GM21576 (cell line): ENCODE data around the gene OR2L8.

Experiments
- ATAC-seq: cut with Tn5 transposase; IDR thresholded peaks from one replicate; pipeline ENCODE4 v1.9.1; 2021; ENCODE audit warnings: mild to moderate bottlenecking, moderate library complexity; ENCODE audit not compliant: unreplicated experiment

Gene OR2L8

DNA sequence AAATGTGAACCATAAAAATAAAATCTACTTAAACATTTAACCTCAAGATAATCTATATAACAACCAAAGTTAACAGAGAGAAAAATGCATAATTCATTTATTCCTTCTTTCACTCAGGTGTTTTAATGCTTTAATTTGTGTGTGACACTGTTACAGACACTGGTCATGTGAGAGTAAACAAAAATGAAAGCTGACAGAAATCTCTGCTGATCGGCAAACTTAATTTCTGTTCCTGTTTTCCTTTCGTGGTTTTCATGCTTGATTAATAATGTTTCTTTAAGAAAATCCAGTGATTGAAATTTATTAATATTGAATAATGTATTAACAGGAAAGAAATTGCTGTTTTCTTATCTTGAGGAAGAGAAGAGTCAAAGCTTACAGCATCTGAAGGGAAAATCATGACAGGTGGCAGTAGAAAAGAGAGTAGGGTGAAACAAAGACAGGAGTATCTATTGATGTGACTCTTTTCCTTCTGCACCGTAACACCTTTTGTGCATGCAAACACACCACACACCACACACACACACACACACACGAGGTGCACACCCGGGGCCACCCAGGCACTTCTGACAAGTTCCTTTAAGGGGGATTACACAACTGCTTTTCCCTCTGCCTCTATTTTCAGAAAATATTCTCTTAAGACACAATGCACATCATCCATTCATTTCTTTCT lies 18.0 kb downstream of the OR2L8 start:
- peak; percentile 86 for ATAC-seq

DNA sequence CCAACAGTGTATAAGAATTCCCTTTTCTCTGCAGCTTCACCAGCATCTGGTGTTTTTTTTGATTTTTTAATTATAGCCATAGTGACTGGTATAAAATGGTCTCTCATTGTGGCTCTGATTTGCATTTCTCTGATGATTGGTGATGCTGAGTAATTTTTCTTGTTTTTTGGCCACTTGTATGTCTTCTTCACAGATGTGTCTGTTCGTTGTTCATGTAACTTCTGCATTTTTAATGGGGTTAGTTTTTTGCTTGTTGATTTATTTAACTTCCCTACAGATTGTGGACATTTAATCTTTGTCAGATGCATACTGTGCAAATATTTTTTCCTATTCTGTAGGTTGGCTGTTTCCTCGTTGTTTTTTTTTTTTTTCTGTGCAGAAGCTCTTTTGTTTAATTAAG lies 44.3 kb downstream of the OR2L8 start:
- no peak for ATAC-seq

DNA sequence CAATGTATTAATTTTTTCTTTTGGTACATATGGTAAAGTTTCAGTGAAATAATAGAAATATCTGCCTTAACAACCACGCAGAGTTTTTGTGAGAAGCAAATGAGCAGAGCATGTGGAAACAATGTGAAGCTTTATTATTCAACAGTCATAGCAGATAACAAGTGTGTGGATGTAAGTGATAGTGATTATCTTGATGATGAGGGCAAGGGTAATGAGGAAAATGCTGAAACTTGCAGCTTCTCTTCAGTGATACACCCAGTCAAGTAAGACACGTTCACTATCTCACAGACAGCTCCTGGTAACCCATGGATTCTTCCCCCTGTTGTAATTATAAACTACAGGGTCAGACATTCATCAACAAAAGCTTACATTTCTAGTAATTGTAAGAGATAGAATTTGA lies 50.2 kb downstream of the OR2L8 start:
- no peak for ATAC-seq
